SU-DHL-6 (cell line): ENCODE measurements around the gene ZBTB24.

Experiments
- EZH2phosphoT487 ChIP-seq: fragments of 200-600 bp; sonication (generic), shearing (Covaris generic); conservative IDR thresholded peaks from 2 replicates; pipeline ENCODE4 v1.6.1; 2018; ENCODE audit warnings: mild to moderate bottlenecking, antibody characterized with exemption, low read length, moderate library complexity, mixed read lengths
- TF ChIP-seq, protein P1 (sequence below): fragments of 200-600 bp; sonication (generic); IDR thresholded peaks from one replicate; pipeline ENCODE4 v1.5.1; 2017; ENCODE audit warnings: antibody characterized with exemption, mild to moderate bottlenecking, low read length, moderate library complexity; ENCODE audit not compliant: insufficient read depth, poor library complexity, severe bottlenecking

DNA sequence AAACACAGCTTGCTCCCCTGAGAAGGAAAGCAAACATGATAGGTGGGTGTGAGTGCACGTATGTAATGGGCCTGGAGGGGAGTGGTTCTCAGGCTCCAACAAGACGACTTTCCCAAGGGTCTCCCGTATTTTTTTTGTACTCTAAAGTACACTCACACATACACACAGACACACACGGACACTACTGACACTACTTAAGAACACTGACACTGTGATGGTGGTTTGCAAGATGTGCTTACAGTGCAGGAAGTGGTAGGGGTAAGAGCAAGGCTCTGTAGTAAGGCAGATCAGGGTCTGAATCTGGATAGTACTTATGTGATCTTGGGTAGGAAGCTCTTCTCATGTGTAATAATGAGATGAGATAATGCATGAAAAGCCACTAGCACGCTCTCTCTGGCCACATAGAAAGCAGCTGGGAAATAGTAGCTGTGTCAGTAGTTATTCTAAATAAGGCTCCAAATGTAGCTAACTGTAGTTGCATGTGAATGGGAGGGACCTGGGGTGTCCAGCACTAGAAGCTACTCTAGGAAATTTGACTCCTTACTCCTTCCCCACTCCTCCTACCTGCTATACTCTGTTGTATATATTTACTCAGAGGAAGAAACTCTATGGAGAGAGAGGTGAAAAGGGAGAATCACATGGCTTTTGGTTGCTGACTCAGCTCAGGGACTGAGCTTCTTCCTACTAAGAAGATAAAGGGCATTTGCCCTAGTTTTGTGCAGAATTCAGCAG, 8.4 kb upstream of the ZBTB24 start:
- TF ChIP-seq, protein P1, sequence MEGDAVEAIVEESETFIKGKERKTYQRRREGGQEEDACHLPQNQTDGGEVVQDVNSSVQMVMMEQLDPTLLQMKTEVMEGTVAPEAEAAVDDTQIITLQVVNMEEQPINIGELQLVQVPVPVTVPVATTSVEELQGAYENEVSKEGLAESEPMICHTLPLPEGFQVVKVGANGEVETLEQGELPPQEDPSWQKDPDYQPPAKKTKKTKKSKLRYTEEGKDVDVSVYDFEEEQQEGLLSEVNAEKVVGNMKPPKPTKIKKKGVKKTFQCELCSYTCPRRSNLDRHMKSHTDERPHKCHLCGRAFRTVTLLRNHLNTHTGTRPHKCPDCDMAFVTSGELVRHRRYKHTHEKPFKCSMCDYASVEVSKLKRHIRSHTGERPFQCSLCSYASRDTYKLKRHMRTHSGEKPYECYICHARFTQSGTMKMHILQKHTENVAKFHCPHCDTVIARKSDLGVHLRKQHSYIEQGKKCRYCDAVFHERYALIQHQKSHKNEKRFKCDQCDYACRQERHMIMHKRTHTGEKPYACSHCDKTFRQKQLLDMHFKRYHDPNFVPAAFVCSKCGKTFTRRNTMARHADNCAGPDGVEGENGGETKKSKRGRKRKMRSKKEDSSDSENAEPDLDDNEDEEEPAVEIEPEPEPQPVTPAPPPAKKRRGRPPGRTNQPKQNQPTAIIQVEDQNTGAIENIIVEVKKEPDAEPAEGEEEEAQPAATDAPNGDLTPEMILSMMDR, result no peak
- no peak for TF ChIP-seq EZH2phosphoT487
